Liver (tissue), 9 donors: Measurements from ENCODE around the gene PDE1C. TPM values are rescaled to one million over a fixed set of nuclear protein-coding genes. Genes with fewer than 3 reads are reported as not detected.

Experiments
- DNase-seq: peaks from one replicate; pipeline ENCODE4 v3.0.0-alpha.2; 2017; ENCODE audit warnings: low spot score
- H3K27ac ChIP-seq, 2 donors: one replicate each; pipeline ENCODE4 v1.7.0; 2013; ENCODE audit warnings: inconsistent platforms in 2 of 2, low read length in 2 of 2, control low read depth in 1 of 2, low read depth in 1 of 2, mild to moderate bottlenecking in 1 of 2
- H3K27me3 ChIP-seq, 4 donors: one replicate each; pipeline versions ENCODE4 v1.6.1 to v1.7.0; 2013; ENCODE audit warnings: low read length in 3 of 4, inconsistent platforms in 1 of 4, mild to moderate bottlenecking in 1 of 4, moderate library complexity in 1 of 4; ENCODE audit not compliant: control insufficient read depth in 4 of 4, insufficient read depth in 4 of 4
- H3K36me3 ChIP-seq, 4 donors: one replicate each; pipeline versions ENCODE4 v1.6.1 to v1.7.0; 2013; ENCODE audit warnings: low read length in 3 of 4, mild to moderate bottlenecking in 3 of 4, low read depth in 1 of 4, moderate library complexity in 1 of 4; ENCODE audit not compliant: control insufficient read depth in 4 of 4, insufficient read depth in 3 of 4
- H3K4me1 ChIP-seq, 4 donors: one replicate each; pipeline versions ENCODE4 v1.6.1 to v1.7.0; 2013; ENCODE audit warnings: low read length in 3 of 4, mild to moderate bottlenecking in 3 of 4, moderate library complexity in 1 of 4; ENCODE audit not compliant: control insufficient read depth in 4 of 4, insufficient read depth in 4 of 4
- H3K4me3 ChIP-seq, 3 donors: one replicate each; pipeline versions ENCODE4 v1.6.1 to v1.7.0; 2013; ENCODE audit warnings: low read length in 3 of 3, control low read depth in 1 of 3, low read depth in 1 of 3, mild to moderate bottlenecking in 1 of 3
- H3K9ac ChIP-seq, 2 donors: one replicate each; pipeline ENCODE4 v1.7.0; 2013; ENCODE audit warnings: low read length in 2 of 2, mild to moderate bottlenecking in 2 of 2, moderate library complexity in 2 of 2, control low read depth in 1 of 2, low read depth in 1 of 2
- H3K9me3 ChIP-seq, 4 donors: one replicate each; pipeline versions ENCODE4 v1.6.1 to v1.7.0; 2013; ENCODE audit warnings: low read length in 3 of 4; ENCODE audit not compliant: control insufficient read depth in 4 of 4
- EGR1 ChIP-seq, 2 donors: IDR thresholded peaks; 2 replicates each; pipeline ENCODE4 v1.6.1; 2016 to 2018; ENCODE audit warnings: antibody characterized with exemption in 2 of 2, low read depth in 2 of 2
- FOXA1 ChIP-seq: IDR thresholded peaks from 2 replicates; pipeline ENCODE4 v1.6.1; 2016; ENCODE audit warnings: antibody characterized with exemption
- FOXA2 ChIP-seq: IDR thresholded peaks from 2 replicates; pipeline ENCODE4 v1.6.1; 2016; ENCODE audit warnings: antibody characterized with exemption
- JUND ChIP-seq, 2 donors: IDR thresholded peaks; 2 replicates each; pipeline ENCODE4 v1.6.1; 2016; ENCODE audit warnings: antibody characterized with exemption in 2 of 2
- RAD21 ChIP-seq, 2 donors: IDR thresholded peaks; 2 replicates each; pipeline ENCODE4 v1.6.1; 2016; ENCODE audit warnings: antibody characterized with exemption in 2 of 2, mild to moderate bottlenecking in 2 of 2
- RXRA ChIP-seq, 2 donors: IDR thresholded peaks; 2 replicates each; pipeline ENCODE4 v1.6.1; 2017 to 2018; ENCODE audit warnings: antibody characterized with exemption in 2 of 2, mild to moderate bottlenecking in 1 of 2
- TAF1 ChIP-seq: conservative IDR thresholded peaks from 2 replicates; pipeline ENCODE4 v1.6.1; 2016; ENCODE audit warnings: antibody characterized with exemption, mild to moderate bottlenecking
- YY1 ChIP-seq: IDR thresholded peaks from 2 replicates; pipeline ENCODE4 v1.6.1; 2016; ENCODE audit warnings: antibody characterized with exemption, mild to moderate bottlenecking
- WGBS: extraction: QIAGEN DNeasy Blood & Tissue Kit; methylation state at CpG from one replicate; pipeline ENCODE4 v1.1.7; 2013; 5-methylcytosine and 5-hydroxymethylcytosine counted together
- polyA plus RNA-seq, 2 donors: library from polyadenylated mRNA; stranded (reverse) in 1 of 2; unstranded in 1 of 2; fragments of 200-250 nt in 1 of 2; fragments of >200 nt in 1 of 2; fragmentation: Nextera tagmentation in 1 of 2; extraction: Ambion mirVana in 1 of 2; gene quantifications; one replicate each; pipeline versions ENCODE4 v1.2.1 to v1.2.3, GENCODE V29; 2013 to 2015
- total RNA-seq, 2 donors: library from RNA; depleted of rRNA; stranded (reverse); fragments of >200 nt; gene quantifications; one replicate each; pipeline ENCODE4 v1.2.3, GENCODE V29; 2014
- TF ChIP-seq, protein P1 (sequence below): IDR thresholded peaks from 2 replicates; pipeline ENCODE4 v1.6.1; 2016; ENCODE audit warnings: antibody characterized with exemption
- TF ChIP-seq, protein P2 (sequence below): fragments of 150-350 bp; IDR thresholded peaks from 2 replicates; pipeline ENCODE4 v1.5.1; 2017; ENCODE audit warnings: improper control_type of control experiment, low read depth, low read length; ENCODE audit not compliant: missing input control
- TF ChIP-seq, protein P3 (sequence below): IDR thresholded peaks from 2 replicates; pipeline ENCODE4 v1.6.1; 2016; ENCODE audit warnings: antibody characterized with exemption
- TF ChIP-seq, protein P4 (sequence below): IDR thresholded peaks from 2 replicates; pipeline ENCODE4 v1.6.1; 2016; ENCODE audit warnings: antibody characterized with exemption
- donor health status: healthy.
- donor health status: healthy.
- donor health status: healthy.
- donor health status: healthy.
- donor health status: healthy.

PDE1C gene
- total and polyA plus RNA-seq, 4 donors, result 0.05 to 0.92 (median 0.47) TPM; not detected in 1

GRCh38 chr7:31716355-31716754 lies 353.9 kb downstream of the PDE1C start:
- Histone ChIP-seq H3K4me1 (no peaks in the 10 kb centered on the region), H3K27me3 (peaks cover 0 to 13% (median 2%) of the 10 kb centered on the region in 4 donors), H3K27ac (no peak overlapping the region), H3K9me3 (no peaks in the 10 kb centered on the region), H3K9ac (no peak overlapping the region), H3K36me3 (no peaks in the 10 kb centered on the region), H3K4me3 (no peak overlapping the region)
- no peak for DNase-seq
- WGBS, result 56% methylated on average over 1 of the region's 1 CpG
- TF ChIP-seq, protein P1, sequence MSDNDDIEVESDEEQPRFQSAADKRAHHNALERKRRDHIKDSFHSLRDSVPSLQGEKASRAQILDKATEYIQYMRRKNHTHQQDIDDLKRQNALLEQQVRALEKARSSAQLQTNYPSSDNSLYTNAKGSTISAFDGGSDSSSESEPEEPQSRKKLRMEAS, result no peak
- TF ChIP-seq FOXA1 (no peak), JUND (IDR thresholded peaks at IDR 0.05) (no peak), FOXA2 (no peak), RXRA (IDR thresholded peaks at IDR 0.05) (no peak), RAD21 (IDR thresholded peaks at IDR 0.05) (no peak)
- TF ChIP-seq, protein P2, sequence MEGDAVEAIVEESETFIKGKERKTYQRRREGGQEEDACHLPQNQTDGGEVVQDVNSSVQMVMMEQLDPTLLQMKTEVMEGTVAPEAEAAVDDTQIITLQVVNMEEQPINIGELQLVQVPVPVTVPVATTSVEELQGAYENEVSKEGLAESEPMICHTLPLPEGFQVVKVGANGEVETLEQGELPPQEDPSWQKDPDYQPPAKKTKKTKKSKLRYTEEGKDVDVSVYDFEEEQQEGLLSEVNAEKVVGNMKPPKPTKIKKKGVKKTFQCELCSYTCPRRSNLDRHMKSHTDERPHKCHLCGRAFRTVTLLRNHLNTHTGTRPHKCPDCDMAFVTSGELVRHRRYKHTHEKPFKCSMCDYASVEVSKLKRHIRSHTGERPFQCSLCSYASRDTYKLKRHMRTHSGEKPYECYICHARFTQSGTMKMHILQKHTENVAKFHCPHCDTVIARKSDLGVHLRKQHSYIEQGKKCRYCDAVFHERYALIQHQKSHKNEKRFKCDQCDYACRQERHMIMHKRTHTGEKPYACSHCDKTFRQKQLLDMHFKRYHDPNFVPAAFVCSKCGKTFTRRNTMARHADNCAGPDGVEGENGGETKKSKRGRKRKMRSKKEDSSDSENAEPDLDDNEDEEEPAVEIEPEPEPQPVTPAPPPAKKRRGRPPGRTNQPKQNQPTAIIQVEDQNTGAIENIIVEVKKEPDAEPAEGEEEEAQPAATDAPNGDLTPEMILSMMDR, result no peak
- TF ChIP-seq, protein P3, sequence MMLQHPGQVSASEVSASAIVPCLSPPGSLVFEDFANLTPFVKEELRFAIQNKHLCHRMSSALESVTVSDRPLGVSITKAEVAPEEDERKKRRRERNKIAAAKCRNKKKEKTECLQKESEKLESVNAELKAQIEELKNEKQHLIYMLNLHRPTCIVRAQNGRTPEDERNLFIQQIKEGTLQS, result no peak

DNA sequence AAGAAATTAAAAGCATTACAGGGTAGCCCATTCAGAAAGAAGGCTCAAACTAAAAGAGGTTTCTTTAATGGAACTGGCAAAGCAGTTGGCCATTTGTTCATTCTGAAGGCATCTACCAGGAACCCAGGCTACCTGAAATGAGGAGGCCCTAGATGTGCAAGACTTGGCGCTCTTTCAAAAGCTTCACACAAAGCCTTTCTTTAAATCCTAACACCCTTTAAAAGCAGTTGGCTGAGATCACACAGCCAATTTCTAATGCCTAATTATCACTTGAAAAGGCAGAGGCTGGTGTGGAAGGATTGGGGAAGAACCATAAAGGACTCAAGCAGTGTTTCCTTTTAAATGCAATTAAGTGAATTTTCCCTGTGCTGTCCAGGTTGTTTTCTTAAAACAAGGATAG lies 360.0 kb downstream of the PDE1C start:
- TF ChIP-seq, protein P4, sequence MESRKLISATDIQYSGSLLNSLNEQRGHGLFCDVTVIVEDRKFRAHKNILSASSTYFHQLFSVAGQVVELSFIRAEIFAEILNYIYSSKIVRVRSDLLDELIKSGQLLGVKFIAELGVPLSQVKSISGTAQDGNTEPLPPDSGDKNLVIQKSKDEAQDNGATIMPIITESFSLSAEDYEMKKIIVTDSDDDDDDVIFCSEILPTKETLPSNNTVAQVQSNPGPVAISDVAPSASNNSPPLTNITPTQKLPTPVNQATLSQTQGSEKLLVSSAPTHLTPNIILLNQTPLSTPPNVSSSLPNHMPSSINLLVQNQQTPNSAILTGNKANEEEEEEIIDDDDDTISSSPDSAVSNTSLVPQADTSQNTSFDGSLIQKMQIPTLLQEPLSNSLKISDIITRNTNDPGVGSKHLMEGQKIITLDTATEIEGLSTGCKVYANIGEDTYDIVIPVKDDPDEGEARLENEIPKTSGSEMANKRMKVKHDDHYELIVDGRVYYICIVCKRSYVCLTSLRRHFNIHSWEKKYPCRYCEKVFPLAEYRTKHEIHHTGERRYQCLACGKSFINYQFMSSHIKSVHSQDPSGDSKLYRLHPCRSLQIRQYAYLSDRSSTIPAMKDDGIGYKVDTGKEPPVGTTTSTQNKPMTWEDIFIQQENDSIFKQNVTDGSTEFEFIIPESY, result no peak
- TF ChIP-seq, protein P3, result no peak
- TF ChIP-seq TAF1, result no peak
- no peak for TF ChIP-seq YY1
- TF ChIP-seq JUND (IDR thresholded peaks at IDR 0.05), result no peak
- TF ChIP-seq FOXA2, result no peak
- no peak overlapping the region for H3K27ac ChIP-seq
- H3K9ac ChIP-seq, result no peak overlapping the region
- H3K4me3 ChIP-seq, result no peak overlapping the region
- H3K27me3 ChIP-seq, result peaks cover 0 to 4% (median 0%) of the 10 kb centered on the region in 4 donors
- peaks cover 0 to 2% (median 0%) of the 10 kb centered on the region in 4 donors for H3K9me3 ChIP-seq
- no peaks in the 10 kb centered on the region for H3K4me1 ChIP-seq
- 65% methylated on average over 1 of the region's 1 CpG for WGBS
- no peaks in the 10 kb centered on the region for H3K36me3 ChIP-seq
- DNase-seq, result no peak

- no peak overlapping the region for H3K4me3 ChIP-seq
- WGBS, result 41% methylated on average over 5 of the region's 5 CpGs
- H3K27me3 ChIP-seq, result peaks cover 0 to 4% (median 0%) of the 10 kb centered on the region in 4 donors
- TF ChIP-seq, protein P3, result no peak
- no peak for TF ChIP-seq FOXA2
- TF ChIP-seq EGR1 (IDR thresholded peaks at IDR 0.05; ENCODE audit: low read depth in 2 of 2), result no peak
- no peak for TF ChIP-seq JUND (IDR thresholded peaks at IDR 0.05)
- TF ChIP-seq YY1, result no peak
- no peak for DNase-seq
- no peaks in the 10 kb centered on the region for H3K36me3 ChIP-seq
- no peak overlapping the region for H3K9ac ChIP-seq
- H3K4me1 ChIP-seq, result no peaks in the 10 kb centered on the region
- peaks cover 0 to 2% (median 0%) of the 10 kb centered on the region in 4 donors for H3K9me3 ChIP-seq
- H3K27ac ChIP-seq, result no peak overlapping the region
These were observed 363.1 kb downstream of the PDE1C start for GRCh38 chr7:31707089-31707488.
